Activated T-cell treated with anti-CD3 and anti-CD28 coated beads for 4 hours (primary cell): Measurements from ENCODE around the gene DYNLL2.
"Not testable (repeated sequence)": the region's sequence is repeated elsewhere in the genome, so short reads cannot be mapped to it uniquely, and the experiment has no call there.

ENCODE experiments used
- DNase-seq: peaks from one replicate; pipeline ENCODE4 v3.0.0-alpha.2; 2020

DYNLL2 gene

DNA sequence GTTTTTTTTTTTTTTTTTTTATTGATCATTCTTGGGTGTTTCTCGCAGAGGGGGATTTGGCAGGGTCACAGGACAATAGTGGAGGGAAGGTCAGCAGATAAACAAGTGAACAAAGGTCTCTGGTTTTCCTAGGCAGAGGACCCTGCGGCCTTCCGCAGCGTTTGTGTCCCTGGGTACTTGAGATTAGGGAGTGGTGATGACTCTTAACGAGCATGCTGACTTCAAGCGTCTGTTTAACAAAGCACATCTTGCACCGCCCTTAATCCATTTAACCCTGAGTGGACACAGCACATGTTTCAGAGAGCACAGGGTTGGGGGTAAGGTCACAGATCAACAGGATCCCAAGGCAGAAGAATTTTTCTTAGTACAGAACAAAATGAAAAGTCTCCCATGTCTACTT is 10.0 kb upstream of the DYNLL2 start:
- not testable (repeated sequence) for DNase-seq

- not testable (repeated sequence) for DNase-seq
These were observed 8.8 kb upstream of the DYNLL2 start for GRCh38 chr17:58074406-58074805.

DNA sequence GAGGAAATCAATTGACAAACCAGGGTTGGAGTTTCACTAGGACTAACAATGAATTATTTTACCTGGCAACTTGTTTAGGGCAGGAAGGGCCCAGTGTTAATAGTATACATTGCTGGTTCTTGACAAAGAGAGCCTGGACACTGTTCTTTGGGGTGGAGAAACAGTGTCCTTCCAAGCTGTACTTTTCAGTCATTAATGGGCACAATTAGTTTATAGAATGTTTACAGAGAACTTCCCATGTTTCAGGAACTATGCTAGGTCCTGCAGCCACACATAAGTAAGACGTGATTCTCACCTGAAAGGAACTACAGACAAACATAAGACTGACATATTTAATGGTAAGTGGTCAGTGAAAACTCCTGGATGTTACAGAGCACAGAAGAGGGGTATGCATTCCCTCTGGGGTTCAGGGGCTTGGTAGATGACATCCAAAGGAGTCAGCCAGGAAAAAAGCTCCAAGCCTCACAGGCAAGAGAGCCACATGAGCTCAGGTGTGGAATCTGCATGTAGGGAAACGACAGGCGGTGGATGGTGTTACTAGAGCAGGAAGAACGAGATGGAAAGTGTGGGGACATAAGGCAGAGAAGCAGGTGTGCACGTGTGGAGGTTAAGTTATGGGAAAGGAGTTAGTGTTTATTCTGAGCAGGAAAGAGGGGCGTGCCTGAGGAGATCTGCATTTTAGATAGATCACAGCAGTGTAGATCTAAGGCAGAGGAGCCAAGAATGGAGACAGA is 3.8 kb upstream of the DYNLL2 start:
- DNase-seq, result no peak

- DNase-seq, result no peak
These were observed 1.4 kb upstream of the DYNLL2 start for GRCh38 chr17:58081646-58082340.

GRCh38 chr17:58082341-58082869 is 814 bp upstream of the DYNLL2 start:
- DNase-seq, result no peak

DNA sequence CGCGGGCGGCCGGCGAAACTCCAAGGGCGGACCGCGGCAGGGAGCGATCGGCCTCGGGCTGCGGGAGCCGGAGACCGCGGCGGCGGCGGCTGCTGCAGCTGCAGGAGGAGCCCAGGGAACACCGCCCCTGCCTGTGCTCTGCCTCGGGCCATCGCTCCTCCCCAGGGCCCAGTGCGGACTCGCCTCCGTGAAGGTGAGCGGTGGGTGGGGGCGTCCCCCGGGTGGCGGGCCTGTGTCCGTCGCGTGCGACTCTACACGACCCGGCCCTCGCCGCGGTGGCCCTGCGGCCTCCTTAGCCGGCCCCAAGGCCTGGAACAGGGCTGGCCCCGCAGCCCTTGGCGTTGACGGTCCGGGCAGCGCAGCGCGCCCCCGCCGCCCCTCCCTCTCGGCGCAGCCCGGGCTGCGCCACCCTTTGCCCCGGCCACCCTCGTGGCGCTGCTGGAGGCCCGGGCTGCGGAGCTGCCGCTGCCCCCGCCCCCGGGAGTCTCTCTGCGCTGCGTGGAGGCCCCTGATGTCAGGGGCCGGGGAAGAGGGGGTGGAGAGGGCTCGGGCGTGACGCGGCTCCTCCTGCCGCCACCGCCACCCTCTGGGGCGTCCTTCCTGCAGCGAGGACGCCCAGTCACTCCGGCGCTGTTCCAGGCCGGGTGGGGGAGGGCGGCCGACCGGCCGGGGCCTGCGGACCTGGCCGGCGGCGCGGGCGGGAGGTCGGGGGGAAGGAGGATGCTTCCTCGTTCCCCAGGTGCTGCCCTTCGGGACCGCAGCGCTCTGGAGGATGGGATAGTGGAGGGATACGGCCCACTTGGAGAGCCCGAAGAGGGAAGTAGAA is 485 bp downstream of the DYNLL2 start:
- DNase-seq, result peak; percentile 53

GRCh38 chr17:58084317-58084981 is 1.2 kb downstream of the DYNLL2 start:
- peak; percentile 31 for DNase-seq

DNA sequence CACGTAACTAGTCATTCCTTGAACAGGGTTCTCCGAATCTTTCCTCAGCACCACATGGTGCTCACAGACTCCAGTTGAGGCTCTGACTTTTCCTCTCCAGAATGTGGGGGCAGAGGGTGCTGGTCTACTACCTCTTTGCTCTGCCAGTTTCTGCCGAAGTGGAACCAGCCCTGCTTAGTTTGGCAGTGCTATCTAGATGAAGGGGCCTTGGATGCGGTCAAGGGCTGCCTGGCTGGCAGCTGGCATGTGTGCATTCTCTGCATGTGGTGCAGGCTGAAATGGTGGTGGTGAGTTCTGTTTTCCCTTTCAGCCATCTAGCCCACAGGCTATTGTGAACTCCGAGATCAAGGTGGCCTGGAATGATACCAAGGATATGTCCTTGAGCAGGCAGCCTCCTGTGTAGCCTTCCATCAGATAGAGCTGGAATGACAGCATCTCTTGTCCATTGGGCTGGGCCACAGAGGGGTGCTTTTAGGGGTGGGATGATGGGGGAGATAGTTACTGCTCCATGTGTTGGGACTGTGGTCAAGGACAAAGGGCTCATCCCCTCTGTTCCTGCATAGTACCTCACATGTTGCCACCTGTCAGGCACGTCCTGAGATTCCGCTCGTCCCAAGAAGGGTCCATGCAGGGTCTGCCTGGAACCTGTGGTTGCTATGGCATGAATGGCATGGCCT is 2.0 kb downstream of the DYNLL2 start:
- DNase-seq, result no peak

DNA sequence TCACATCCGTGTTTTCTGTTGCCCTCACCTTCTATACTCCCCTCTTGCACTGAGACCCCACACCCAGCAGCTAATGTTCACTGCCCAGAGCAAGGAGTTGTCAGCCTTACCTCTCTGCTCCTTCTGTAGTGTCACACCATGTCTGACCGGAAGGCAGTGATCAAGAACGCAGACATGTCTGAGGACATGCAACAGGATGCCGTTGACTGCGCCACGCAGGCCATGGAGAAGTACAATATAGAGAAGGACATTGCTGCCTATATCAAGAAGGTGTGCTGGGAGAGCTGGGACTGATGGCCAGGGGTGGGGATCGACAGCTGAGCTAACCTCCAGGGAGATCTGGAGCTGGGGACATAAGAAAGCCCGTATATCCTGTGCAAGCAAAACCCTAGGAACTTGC is 3.7 kb downstream of the DYNLL2 start:
- DNase-seq, result no peak

GRCh38 chr17:58088624-58089023 is 5.4 kb downstream of the DYNLL2 start:
- no peak for DNase-seq

GRCh38 chr17:58089111-58089510 is 5.9 kb downstream of the DYNLL2 start:
- DNase-seq, result no peak

DNA sequence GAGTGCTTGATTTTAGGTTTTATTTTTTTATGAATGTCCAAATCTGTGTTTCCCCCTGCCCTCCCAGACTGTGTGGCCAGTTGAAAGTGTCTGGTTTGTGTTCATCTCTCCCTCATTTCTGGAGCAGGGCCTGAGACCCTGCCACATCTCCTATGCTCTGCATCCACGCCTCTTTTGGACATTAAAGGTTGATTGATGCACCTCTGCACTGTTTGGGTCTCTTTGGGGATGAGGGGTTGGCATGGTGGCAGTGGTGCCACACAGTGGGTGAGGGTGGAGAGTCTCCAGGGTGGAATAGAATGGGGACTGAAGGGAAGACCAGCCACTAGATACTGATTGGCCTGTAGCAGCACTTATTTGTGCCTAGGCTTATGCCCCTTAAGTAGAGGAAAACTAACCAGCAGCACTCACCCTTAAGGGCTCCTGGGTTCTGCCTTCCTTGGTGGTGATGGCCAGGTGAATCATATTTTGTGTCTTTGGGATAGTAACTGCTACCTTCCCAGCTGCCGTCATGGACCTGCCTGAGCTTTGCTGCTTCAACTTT is 7.9 kb downstream of the DYNLL2 start:
- DNase-seq, result no peak

GRCh38 chr17:58092101-58092796 is 9.0 kb downstream of the DYNLL2 start:
- no peak for DNase-seq

GRCh38 chr17:58092797-58093385 is 9.7 kb downstream of the DYNLL2 start:
- DNase-seq, result no peak

DNA sequence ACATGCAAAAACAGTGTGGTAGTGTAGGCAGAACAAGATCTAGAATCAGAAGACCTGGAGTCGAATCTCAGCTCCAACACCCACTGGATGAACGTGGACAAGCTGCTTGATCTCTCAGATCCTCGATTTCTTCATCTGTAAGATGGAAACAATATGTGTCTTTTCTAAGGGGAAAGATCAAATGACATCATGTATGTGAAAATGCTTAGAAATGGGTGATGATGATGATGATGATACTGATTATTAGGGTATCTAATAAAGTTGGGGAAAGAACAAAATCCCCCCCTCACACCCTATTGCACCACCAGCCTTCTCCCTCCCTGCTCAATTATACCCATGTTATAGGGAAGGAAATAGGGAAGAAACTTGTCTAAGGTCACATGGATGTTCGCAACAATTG is 10.9 kb downstream of the DYNLL2 start:
- no peak for DNase-seq

DNA sequence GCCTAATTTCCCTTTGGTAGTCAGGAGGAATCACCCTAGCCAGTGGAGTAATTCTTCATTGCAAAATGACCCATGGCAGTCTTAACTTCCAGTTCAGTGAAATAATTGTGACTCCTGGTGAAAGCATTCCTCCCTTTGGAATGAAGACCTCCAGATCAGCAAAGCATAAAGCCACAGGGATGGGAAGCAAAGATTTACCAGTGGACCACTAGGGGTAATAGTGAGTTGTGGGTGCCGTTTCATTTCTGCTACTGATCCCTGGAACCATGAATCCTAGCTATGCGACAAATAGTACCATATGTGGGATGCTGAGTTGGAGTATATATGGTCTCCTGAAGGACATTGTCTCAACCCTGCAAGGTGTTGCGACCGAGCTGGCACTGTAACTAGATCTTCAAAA is 13.7 kb downstream of the DYNLL2 start:
- no peak for DNase-seq

DNA sequence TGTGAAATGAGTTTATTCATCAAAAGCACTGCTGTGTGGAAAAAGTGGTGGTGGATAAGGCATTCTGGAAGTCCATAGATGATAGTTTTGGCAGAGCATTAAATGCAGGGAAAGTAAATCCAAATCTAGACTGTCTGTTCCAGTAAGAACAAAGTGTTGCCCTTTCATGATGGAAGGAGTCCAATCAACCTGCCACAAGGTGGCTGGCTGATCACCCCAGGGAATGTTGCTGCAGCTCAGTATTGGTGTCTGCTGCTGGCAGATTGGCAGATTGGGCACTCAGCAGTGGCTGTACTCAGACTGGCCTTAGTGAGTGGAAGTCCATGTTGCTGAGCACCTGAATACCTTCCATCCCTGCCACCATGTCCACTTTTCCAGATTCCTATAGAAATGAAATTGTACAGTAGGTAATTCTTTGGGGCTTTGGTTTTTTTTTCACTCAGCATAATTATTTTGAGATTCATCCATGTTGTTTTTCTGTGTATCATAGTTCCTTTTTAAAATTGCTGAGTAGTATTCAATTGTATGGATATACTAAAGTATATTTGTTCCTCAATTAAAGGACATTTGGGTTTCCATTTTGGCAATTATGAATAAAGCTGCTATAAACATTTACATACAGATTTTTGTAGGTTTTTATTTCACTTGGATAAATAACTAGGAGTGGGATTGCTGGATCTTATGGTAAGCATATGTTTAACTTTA is 14.3 kb downstream of the DYNLL2 start:
- DNase-seq, result no peak

- no peak for DNase-seq
These were observed 17.3 kb downstream of the DYNLL2 start for GRCh38 chr17:58100506-58100905.

DNA sequence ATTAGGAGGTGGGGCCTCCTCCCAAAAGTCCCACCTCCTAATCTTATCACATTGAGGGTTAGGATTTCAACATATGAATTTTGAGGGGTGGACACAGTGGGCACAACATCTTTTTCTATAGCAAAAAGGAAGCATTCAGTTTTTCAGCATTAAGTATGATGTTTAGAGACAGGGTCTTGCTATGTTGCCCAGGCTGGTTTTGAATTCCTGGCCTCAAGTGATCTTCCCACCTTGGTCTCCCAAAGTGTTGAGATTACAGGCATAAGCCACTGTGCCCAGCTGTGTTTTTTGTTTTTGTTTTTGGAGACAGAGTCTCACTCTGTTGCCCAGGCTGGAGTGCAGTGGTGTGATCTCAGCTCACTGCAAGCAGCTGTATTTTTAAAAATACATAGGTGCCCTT is 18.7 kb downstream of the DYNLL2 start:
- not testable (repeated sequence) for DNase-seq

DNA sequence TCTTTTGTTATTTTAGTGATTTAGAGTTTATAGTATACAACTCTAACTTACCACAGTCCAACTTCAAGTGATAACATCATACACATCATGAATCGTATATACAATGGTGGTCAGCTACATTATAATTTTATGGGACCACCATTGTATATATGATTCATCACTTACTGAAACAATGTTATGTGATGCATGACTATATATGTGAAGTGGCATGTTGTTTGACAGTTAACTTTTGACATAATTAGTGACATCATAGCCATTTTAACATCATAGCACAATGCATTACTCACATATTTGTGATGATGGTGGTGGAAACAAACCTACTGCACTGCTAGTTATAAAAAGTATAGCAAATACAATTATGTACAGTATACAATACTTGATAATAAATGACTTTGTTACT is 21.9 kb downstream of the DYNLL2 start:
- no peak for DNase-seq
